GM04503 (cell line): ENCODE results near the gene ENG.
"Not testable (repeated sequence)": the region's sequence is repeated elsewhere in the genome, so short reads cannot be mapped to it uniquely, and the experiment has no call there.

Experiments used
- DNase-seq: peaks from one replicate; pipeline ENCODE4 v3.0.0-alpha.2; 2012; ENCODE audit warnings: low read depth

The ENG gene

GRCh38 chr9:127863191-127863621, 8.7 kb upstream of the ENG start:
- no peak for DNase-seq

DNA sequence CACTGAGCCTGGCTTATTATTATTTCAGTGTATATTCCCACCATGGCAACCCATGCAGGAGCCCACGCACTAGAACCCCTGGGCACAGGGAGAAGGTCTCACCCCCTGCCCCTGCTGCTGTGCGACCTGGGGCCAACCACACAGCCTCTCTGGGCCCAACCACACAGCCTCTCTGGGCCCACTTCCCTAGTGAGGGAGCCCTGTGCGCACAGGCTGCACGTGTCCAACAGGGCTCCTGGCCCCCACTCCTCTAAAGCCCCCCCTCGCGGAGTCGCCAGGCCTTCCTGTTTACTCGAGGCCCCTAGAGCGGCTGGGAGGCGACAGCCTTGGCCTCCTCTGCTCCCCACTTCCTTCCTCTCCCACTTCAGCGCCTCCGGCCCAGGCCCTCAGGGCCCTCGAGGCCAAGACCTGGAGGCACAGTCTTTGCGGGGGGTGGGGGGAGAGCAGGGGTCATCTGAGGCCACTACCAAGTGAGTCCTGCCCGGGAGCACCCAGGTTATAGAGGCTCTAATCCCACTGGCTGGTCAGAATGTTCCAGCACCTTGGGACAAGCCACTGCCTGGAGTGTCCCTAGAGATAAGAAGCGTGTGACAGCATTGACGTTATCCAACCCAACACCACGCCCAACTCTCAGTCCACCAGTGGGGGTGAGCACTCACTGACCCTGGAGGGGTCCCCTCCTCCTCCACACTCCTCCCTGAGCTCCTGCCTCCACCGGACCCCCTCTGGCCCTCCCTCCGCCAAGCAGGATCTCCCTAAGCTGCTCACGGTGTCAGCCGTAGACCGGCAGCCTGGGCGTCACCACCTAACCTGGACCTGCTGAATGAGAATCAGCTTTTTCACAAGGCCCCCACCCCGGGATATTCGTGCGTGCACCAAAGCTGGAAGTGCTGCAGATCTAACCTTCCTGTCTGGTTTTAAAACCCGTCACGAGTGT, 7.9 kb upstream of the ENG start:
- no peak for DNase-seq

GRCh38 chr9:127860779-127861178, 6.3 kb upstream of the ENG start:
- no peak for DNase-seq

DNA sequence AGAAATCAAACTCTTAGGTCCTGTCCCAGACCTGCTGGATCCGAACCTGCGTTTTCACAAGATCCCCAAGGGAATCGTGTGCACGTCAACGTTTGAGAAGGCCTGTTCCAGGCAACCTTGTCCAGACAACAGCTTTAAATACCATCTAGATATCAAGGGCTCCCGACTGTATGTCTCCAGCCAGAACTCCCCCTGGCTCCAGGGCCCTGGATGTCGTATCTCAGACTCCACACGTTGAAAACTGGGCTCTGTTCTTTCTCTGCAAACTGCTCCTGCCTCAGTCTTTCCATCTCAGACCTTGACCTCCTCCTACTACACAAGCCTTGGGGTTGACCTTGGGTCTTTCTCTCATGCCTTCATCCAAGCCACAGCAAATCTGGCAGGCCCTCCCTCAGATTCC, 5.8 kb upstream of the ENG start:
- no peak for DNase-seq

GRCh38 chr9:127858041-127858512, 3.6 kb upstream of the ENG start:
- no peak for DNase-seq

GRCh38 chr9:127857278-127857677, 2.8 kb upstream of the ENG start:
- DNase-seq: no peak

DNA sequence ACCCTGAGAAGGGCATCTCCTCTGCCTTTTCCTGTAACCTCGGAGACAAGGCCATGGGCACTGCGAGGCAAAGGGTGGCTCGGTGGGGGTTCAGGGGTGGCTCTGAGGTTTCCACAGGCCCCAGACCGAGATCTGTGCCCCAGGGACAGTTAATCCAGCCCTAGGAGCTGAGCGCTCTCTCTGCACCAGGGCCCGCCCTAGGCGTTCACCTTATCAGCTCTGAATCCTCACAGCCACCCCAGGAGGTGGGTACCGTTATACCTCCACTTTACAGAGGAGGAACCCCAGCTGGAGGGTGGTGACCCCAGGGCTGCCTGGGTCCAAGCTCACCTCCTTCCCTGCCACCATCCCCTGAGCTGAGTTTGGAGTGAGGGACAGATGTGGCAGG, 2.3 kb upstream of the ENG start:
- no peak for DNase-seq

GRCh38 chr9:127856094-127856728, 1.8 kb upstream of the ENG start:
- no peak for DNase-seq

DNA sequence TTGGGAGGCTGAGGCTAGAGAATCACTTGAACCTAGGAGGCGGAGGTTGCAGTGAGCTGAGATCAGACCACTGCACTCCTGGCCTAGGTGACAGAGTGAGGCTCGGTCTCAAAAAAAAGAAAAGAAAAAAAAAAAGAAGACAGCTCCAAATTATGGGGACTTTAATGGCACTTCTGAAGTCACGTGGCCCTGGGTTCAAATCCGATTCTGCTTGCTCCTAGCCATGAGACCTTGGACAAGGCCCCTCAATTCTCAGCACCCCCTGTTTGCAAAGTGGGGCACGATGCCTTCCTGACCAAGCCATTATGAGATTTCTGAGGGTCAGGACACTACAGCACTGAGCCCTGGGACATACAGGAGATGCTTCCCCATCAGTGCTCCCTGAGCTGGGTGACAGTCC, 1.1 kb upstream of the ENG start:
- no peak for DNase-seq

- DNase-seq: no peak
These were observed 502 bp upstream of the ENG start for GRCh38 chr9:127854960-127855359.

GRCh38 chr9:127853312-127854183, 910 bp downstream of the ENG start:
- DNase-seq: no peak

DNA sequence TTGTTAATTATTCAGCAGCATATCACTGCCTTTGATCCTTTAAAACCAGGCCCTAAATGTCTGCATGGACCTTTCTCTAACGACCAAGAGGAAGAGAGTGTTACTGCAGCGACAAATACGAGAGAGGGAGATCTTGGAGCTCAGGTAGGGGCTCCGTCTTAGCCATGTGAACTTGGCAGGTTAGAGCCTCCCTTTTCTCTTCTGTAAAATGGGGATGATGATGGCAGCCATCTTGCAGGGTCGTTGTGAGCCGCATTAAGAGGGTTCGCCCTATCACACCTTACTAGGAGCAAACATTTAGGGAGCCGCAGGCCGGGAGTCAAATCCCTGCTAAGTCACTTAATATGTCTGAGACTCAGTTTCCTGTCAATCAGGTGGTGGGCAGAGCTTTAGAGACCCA, 1.6 kb downstream of the ENG start:
- DNase-seq: no peak

GRCh38 chr9:127850286-127850830, 4.1 kb downstream of the ENG start:
- DNase-seq: no peak

- DNase-seq: no peak
These were observed 5.5 kb downstream of the ENG start for GRCh38 chr9:127848756-127849504.

DNA sequence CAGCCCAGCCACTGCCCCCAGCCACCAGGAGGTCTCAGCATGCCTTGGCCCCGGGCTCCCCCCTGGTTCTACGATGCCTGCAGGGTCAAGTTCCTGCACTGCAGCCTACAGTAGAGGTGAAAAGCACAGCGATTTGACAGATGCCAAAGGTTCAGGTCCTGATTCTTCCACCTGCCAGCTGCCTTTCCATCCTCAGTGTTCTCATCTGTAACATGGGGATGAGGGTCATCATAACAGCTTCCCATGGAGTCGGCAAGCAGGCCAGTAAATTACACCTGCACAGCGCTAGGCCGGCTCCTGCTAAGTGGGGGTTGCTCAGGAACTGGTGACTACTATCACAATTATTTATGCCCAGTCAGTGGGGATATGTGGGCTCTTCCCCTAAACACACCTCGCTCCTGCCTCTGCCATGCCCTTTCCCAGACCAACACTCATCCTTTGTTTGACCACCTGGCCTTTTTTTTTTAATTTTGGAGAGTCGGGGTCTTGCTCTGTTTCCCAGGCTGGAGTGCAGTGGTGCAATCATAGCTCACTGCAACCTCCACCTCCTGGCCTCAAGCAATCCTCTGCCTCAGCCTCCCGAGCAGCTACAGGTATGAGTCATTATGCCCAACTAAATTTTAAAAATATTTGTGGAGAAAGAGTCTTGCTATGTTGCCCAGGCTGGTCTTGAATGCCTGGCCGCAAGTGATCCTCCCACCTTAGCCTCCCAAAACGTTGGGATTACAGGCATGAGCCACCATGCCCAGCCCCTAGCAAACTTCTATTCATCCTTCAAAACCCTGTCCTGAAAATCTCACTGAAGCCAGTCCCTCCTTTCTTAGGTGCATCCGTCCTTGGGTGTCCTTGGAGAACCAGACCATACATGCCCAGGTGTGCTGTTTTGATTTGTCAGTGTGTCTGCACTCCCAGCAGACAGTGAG, 6.4 kb downstream of the ENG start:
- DNase-seq: no peak

DNA sequence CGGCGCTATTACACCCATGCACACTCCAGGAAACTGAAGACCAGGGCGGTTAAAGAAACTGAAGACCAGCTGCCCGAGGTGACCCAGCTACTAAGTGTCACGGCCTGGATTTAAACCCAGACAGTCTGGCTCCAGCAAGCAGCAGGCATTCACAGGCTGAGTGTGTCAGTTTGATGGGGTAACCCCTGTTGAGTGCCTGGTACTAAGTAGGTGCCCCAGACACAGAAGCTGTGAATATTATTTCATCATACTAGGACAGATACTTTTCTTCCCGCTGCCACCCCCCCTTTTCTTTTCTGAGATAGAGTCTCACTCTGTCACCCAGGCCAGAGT, 7.3 kb downstream of the ENG start:
- no peak for DNase-seq

- no peak for DNase-seq
These were observed 7.8 kb downstream of the ENG start for GRCh38 chr9:127846443-127847177.

DNA sequence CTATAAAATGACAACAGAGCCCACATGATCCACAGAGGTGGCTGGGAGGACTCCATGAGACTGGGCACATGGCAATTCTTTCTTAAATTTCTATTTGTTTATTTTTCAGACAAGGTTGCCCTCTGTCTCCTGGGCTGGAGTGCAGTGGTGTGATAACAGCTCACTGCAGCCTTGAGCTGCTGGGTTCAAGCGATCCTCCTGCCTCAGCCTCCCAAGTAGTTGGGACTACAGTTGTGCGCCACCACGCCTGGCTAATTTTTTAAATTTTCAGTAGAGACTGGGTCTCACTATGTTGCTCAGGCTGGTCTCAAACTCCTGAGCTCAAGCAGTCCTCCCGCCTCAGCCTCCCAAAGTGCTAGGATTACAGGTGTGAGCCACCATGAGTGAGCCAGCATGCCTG, 8.8 kb downstream of the ENG start:
- DNase-seq: not testable (repeated sequence)

DNA sequence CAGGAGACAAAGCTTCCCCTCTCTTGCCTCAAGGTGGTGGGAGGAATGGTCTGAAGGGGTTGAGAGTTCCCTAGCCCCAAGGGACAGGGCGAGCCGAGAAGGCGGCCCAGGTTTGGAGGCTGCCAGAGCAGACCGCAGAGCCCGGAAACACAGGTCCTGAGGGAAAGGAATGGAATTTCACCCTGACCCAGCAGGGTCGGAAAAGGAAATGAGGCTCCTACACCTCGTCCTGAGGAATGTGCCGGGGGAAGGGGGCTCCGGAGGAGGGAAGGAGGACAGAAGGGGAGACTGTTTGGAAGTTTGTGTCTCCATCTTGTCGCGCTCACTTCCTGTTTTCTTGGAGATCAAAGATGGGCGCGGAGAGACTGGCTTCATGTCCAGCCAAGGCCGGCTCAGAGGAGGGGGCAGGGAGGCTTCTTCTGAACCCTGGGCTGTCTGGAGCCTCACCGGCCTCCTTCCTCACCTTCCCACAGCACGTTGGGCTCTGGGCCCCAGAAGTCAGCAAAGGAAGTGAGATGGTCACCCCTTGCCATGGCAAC, 9.6 kb downstream of the ENG start:
- DNase-seq: no peak
